ENCODE results near the gene ARMH4.

ARMH4 gene

GRCh38 chr14:58027904-58028303 is 124.1 kb downstream of the ARMH4 start:
- no peak for DNase-seq (ENCODE audit: low read depth)

- no peak for DNase-seq (ENCODE audit: low read depth)
Observed at GRCh38 chr14:58026967-58027366, 125.0 kb downstream of the ARMH4 start.

- no peak for DNase-seq (ENCODE audit: low read depth)
Observed at GRCh38 chr14:58026219-58026618, 125.8 kb downstream of the ARMH4 start.

GRCh38 chr14:58014778-58015177 is 137.2 kb downstream of the ARMH4 start:
- no peak for DNase-seq (ENCODE audit: low read depth)

- DNase-seq (ENCODE audit: low read depth): no peak
Observed at GRCh38 chr14:58002618-58003017, 149.4 kb downstream of the ARMH4 start.

- DNase-seq (ENCODE audit: low read depth): no peak
Observed at GRCh38 chr14:57999979-58000378, 152.0 kb downstream of the ARMH4 start.

- no peak for DNase-seq (ENCODE audit: low read depth)
Observed at GRCh38 chr14:57999471-57999870, 152.5 kb downstream of the ARMH4 start.

GRCh38 chr14:57998766-57999165 is 153.2 kb downstream of the ARMH4 start:
- no peak for DNase-seq (ENCODE audit: low read depth)

GRCh38 chr14:57991353-57991752 is 160.7 kb downstream of the ARMH4 start:
- DNase-seq (ENCODE audit: low read depth): no peak

GRCh38 chr14:57988445-57988844 is 163.6 kb downstream of the ARMH4 start:
- DNase-seq (ENCODE audit: low read depth): no peak

GRCh38 chr14:57987596-57988300 is 164.3 kb downstream of the ARMH4 start:
- no peak for DNase-seq (ENCODE audit: low read depth)

- DNase-seq (ENCODE audit: low read depth): no peak
Observed at GRCh38 chr14:57987051-57987450, 165.0 kb downstream of the ARMH4 start.

GRCh38 chr14:57982804-57983634 is 169.0 kb downstream of the ARMH4 start:
- no peak for DNase-seq (ENCODE audit: low read depth)

GRCh38 chr14:57981817-57982560 is 170.0 kb downstream of the ARMH4 start:
- no peak for DNase-seq (ENCODE audit: low read depth)

- no peak for DNase-seq (ENCODE audit: low read depth)
Observed at GRCh38 chr14:57979376-57980048, 172.5 kb downstream of the ARMH4 start.

GRCh38 chr14:57976701-57977100 is 175.3 kb downstream of the ARMH4 start:
- no peak for DNase-seq (ENCODE audit: low read depth)

- DNase-seq (ENCODE audit: low read depth): no peak
Observed at GRCh38 chr14:57974896-57975295, 177.1 kb downstream of the ARMH4 start.

- no peak for DNase-seq (ENCODE audit: low read depth)
Observed at GRCh38 chr14:57970594-57970993, 181.4 kb downstream of the ARMH4 start.

- no peak for DNase-seq (ENCODE audit: low read depth)
Observed at GRCh38 chr14:57970175-57970574, 181.8 kb downstream of the ARMH4 start.

- DNase-seq (ENCODE audit: low read depth): no peak
Observed at GRCh38 chr14:57963071-57963470, 188.9 kb downstream of the ARMH4 start.

GRCh38 chr14:57962325-57963035 is 189.5 kb downstream of the ARMH4 start:
- DNase-seq (ENCODE audit: low read depth): no peak

GRCh38 chr14:57961786-57962060 is 190.3 kb downstream of the ARMH4 start:
- no peak for DNase-seq (ENCODE audit: low read depth)

All from CMK (cell line).